EL (cell line): ENCODE measurements around the gene ATP6V1C2.

ENCODE experiments used
- DNase-seq: peaks from one replicate; pipeline ENCODE4 v3.0.0-alpha.2; 2016

ATP6V1C2 gene

GRCh38 chr2:10721396-10722251 is at the start of gene ATP6V1C2:
TSS of gene ATP6V1C2 (plus strand) at chr2:10721630. CDS start at chr2:10722850, 1,220 bp downstream.
- no peak for DNase-seq

- DNase-seq = no peak
Measured at GRCh38 chr2:10675131-10675530, 46.3 kb upstream of the ATP6V1C2 start.

- DNase-seq = no peak
Measured at GRCh38 chr2:10678225-10678624, 43.2 kb upstream of the ATP6V1C2 start.

- DNase-seq = no peak
Measured at GRCh38 chr2:10680214-10680613, 41.2 kb upstream of the ATP6V1C2 start.

- no peak for DNase-seq
Measured at GRCh38 chr2:10680957-10681356, 40.5 kb upstream of the ATP6V1C2 start.

GRCh38 chr2:10686176-10686730 is 35.2 kb upstream of the ATP6V1C2 start:
- DNase-seq = no peak

GRCh38 chr2:10688921-10689807 is 32.3 kb upstream of the ATP6V1C2 start:
- no peak for DNase-seq

GRCh38 chr2:10691521-10691920 is 29.9 kb upstream of the ATP6V1C2 start:
- DNase-seq = no peak

GRCh38 chr2:10700078-10700803 is 21.2 kb upstream of the ATP6V1C2 start:
- DNase-seq = no peak

GRCh38 chr2:10704034-10704594 is 17.3 kb upstream of the ATP6V1C2 start:
- DNase-seq = no peak

- no peak for DNase-seq
Measured at GRCh38 chr2:10706033-10706432, 15.4 kb upstream of the ATP6V1C2 start.

- DNase-seq = no peak
Measured at GRCh38 chr2:10707831-10708230, 13.6 kb upstream of the ATP6V1C2 start.

- DNase-seq = peak; percentile 41
Measured at GRCh38 chr2:10709290-10709939, 12.0 kb upstream of the ATP6V1C2 start.

- DNase-seq = no peak
Measured at GRCh38 chr2:10712185-10712809, 9.1 kb upstream of the ATP6V1C2 start.

- DNase-seq = no peak
Measured at GRCh38 chr2:10716581-10716980, 4.8 kb upstream of the ATP6V1C2 start.

- peak; percentile 76 for DNase-seq
Measured at GRCh38 chr2:10717628-10718027, 3.8 kb upstream of the ATP6V1C2 start.

- no peak for DNase-seq
Measured at GRCh38 chr2:10720306-10720705, 1.1 kb upstream of the ATP6V1C2 start.

GRCh38 chr2:10720947-10721395 is 459 bp upstream of the ATP6V1C2 start:
- no peak for DNase-seq

GRCh38 chr2:10722252-10722825 is 909 bp downstream of the ATP6V1C2 start:
- DNase-seq = no peak

- no peak for DNase-seq
Measured at GRCh38 chr2:10732924-10733565, 11.6 kb downstream of the ATP6V1C2 start.
